IPS-NIHi7 (cell line): ENCODE measurements around the gene ZBTB20.

Experiments
- DNase-seq: peaks from one replicate; pipeline ENCODE4 v3.0.0; 2012; ENCODE audit warnings: mixed read lengths; ENCODE audit errors: extremely low spot score

The ZBTB20 gene

DNA sequence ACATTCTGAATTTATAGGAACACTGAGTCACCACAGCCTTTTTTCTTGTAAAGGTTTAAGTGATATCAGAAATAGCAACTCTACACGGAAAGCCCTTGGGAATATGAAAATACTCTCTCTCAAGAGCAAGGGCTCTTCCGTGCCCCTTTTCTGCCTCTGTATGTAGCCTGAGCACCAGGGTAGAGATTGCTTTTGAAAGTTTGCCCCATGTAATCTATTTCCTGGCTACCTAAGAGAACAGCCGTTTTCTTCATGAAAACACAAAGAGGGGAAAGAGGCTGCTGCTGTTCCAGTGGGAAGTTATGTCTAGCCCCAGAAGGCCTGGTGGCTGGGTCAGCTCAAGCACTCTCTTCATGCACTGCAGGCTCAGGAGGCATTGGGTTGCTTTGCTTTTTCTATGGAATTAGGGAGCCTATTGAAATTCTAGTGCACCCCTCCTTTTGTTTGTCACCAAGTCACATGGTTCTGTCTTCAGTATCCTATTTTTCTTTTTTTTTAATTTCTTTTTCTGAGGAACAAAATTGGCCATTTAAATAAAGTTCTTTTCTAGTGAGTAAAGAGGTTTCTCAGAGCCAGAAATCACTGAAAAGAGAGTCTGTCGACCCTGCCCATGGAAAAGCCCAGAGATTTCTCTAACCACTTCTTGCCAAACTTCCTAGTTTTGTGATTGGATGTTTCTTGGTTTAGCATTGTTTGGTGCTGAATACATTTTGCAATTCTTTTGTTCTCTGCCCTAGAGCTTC is 813.7 kb downstream of the ZBTB20 start:
- no peak for DNase-seq

DNA sequence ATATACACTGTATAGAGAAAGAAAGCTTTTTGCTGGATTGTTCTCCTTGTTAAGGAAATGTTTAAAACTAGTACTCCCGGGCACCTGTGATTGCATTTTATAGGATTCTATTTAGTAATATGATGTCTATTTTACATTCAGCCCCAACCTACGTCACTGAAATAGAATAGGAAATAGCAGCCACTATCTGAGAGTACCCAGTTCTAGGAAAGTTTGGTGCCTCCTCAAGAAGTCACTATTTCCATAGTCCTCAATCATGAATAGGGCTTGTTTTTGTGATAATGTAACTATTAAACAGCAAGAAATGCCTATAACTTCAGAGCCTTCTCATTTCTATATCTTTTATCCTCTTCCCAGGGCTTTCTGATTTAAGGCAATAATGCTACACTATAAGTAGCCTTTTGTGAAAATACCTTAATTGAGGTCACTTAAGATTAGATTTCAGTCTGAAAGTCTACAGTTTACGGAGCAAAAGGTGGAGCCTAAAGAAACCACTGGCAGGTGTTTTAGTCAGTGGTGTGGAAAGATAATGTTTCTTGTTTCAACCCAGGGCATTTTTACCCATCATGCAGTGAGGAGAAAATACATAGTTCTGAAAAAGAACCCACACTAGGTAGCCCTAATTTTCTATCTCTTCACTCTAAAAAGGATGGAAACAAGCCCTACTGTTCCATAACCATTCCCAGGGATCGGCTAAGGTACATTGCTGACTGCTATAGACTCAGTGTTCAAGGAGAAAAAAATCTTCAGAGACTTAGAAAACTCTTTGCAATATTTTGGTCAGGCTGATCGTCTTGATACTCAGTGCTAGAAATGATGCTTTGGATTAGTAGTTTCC is 814.5 kb downstream of the ZBTB20 start:
- DNase-seq, result no peak

DNA sequence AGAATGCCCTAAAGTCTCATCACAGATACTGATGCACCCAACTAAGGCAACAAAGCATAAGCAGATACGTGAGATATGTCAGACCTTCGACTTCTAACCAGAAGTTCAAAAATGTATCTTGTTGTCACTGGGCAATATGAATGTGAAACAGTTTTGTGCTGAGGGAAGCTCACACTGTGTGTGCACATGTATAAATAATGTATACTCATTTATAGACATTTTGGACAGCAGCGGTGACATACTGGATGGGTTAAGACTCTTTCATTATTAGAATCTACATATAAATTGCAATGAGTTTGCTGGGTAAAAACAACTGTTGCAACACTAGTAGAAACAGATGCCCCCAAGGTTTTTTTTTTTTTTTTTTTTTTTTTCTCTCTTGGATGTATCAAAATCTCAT is 815.4 kb downstream of the ZBTB20 start:
- DNase-seq, result no peak

DNA sequence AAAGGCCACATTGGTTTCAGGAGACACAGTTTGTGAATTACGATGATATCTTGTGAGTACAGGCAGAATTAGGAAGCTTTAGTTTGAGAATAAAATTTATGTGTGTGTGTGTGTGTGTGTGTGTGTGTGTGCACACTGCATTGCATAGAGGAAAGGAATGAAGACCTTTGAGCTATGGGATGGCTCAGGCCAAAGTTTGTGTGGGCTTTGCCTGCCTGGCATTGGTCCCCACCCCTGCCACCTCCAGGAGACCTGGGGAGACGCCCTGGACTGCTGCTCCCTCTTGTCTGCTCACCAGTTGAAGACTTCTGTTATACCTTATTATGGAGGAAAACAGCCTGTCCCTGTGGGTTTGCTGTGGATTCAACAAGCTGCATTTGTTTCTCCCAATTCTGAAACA is 816.1 kb downstream of the ZBTB20 start:
- DNase-seq, result no peak

DNA sequence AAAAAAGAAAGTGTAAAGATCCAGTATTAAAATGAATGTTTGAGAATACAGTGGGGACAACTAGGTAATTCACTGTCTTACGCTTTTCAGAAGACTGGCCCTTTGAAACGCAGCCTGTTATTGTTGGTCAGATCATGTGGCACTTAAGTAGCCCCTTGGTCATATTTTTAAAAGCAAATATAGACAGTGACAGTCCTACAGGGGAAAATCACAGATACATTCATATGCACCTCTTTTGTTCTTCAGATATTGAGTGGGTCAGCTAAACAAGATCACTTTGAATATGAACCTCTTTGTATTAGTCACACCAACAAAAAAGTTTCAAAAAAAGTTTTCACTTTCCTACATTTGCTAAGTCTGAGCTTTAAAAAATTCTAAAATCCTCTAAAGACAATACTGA is 817.3 kb downstream of the ZBTB20 start:
- no peak for DNase-seq

DNA sequence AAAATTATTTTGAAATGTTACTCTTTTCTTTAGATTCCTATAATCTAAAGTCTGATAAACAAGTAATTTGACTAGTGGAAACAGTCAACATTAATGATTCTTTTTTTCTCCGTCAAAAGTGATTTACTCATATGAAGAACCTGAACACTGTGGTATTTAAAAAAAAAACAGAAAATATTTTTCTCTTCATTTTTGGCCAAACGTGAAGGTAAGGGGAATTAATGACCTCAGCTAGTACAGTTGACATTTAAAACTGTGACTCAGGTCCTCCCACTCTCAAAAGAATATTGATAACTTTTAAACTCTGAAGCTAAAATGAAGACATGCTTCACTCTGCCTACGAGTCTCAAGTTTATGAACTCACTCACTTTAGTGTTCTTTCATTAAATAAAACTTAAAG is 818.7 kb downstream of the ZBTB20 start:
- DNase-seq, result no peak

DNA sequence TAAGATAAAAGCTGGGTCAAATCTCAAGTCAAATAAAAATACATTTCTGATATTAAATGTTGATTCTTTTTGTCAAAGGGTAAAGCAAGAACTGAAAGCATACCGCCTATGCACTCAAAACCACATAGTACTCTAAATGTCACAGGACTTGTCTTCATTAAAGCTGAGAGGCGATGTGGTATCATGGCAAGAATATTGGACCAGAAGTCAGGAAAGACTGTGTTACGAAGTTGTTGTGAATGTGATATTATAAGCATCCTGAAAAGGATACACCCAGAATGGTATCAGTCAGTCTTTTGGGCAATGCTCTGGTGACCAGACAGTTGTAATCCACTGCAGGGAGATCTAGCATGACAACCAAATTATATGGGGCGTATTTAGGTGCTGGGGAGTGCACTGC is 819.4 kb downstream of the ZBTB20 start:
- DNase-seq, result no peak

DNA sequence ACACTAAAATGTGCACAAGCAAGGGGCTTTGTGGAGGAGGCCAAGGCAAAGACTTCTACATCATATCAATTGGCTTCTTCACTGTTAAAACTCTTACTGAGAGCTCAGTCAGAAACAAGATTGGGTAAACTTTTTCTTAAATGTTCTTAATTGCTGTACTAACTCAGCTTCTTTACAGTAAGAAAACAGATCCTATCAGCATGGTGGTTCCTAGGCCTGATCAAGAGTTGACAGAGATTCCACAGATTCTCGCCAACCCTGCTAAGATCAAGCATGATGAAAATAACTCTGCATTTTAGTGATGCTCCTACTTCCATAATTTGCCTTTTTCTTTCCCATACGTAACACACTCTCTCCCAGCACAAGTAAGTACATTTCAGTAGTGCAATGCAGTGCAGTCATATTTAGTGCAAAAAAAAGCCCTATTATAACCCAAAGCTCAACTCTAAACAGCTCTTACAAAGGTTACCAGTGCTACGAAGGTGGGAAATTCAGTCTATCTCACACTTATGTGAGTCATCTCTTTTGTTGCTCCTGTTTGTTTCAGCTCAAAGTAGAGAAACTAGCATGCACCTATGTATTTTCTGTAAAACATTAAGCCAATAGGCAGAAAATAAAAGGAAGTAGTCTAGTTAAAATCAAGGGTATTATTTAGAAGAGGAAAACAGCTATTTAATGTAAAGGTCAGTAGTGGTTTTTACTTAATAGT is 823.4 kb downstream of the ZBTB20 start:
- DNase-seq, result no peak

DNA sequence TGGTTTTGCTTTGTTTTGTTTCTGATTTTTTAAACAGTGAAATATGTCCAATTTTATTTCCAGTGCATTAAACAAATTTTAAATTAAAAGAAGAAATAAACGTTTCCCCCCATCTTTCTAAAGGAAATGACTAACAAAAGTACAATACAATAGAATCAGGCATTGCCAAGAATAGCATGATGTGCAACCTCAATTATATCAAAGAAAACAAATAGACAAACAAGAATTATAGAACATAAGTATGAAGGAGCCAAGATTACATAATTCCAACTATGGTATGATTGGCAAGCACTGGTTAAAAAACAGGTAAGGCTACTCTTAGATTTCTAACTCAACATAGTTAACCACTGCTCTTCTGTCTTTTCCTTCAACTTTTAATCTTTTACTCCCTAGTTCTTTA is 826.8 kb downstream of the ZBTB20 start:
- no peak for DNase-seq

DNA sequence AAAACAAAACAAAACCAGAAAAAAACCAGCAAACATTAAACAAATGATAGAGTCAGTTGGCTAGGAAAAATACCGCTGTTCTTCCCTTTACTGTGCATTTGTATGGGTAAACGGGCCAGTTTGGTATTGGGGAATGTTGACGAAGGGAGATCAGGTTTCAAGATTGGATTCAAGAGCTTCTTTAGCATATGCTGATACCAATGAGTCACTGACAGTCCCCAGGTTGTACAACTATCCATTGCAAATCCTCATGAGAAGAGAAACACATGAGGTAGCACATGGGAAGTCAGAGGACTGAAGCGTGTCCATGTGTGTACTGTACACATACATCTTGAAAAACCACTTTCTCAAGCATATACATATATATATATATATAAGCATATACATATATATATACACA is 827.6 kb downstream of the ZBTB20 start:
- peak; percentile 72 for DNase-seq

DNA sequence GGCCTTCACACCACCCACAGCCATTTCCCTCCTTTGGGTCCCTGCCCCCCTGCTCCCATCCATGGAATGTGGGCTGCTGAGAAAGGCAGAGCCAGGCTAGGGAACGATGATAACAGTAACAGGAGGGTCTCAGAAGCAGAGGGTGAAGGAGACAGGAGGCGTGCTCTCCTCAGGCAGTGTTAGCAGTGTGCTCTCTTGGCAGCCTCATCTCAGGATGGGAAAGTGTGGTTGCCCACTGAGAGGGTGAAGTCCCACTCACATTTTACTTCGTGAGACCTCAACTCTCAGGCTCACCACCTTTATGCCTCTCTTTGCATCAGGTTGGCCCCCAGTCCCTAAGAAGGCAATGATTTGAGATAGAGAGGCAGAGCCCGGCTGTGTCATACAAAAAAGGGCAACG is 828.8 kb downstream of the ZBTB20 start:
- DNase-seq, result no peak

DNA sequence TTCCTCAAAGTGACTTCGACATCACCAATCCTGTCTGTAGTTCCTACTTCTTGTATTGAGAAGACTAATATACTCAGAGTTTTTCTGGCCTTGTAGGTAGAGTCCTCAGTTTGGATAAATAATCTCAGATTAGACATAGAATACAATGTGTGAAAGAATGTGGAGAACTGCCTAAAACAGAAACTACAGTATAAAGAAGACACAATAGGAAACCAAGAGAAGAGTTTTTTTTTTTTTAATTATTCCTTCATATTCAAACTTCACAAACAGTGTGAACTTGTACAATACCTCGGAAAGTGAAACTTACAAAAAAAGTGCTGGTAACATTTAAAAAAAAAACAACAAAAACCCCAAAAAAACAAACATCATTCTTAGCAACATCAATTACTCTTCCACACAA is 832.8 kb downstream of the ZBTB20 start:
- no peak for DNase-seq

DNA sequence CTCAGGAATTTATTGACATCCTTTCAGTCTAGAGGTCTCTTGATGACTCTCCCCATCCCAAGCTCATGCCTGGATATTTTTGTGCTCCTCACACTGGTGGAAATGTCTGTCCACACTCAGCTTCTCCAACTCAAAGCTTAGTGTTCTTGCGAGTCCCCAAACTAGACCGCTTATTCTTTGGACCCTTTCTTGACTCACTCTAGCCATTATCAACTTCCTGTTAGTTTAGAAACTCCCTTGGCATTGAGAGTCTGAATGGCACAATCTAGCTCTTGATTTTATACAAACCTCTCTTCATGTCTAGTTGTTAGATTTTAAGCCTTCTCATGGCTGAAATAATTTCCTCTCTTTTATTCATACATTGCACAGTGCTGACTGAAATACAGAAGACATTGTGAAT is 833.7 kb downstream of the ZBTB20 start:
- no peak for DNase-seq

DNA sequence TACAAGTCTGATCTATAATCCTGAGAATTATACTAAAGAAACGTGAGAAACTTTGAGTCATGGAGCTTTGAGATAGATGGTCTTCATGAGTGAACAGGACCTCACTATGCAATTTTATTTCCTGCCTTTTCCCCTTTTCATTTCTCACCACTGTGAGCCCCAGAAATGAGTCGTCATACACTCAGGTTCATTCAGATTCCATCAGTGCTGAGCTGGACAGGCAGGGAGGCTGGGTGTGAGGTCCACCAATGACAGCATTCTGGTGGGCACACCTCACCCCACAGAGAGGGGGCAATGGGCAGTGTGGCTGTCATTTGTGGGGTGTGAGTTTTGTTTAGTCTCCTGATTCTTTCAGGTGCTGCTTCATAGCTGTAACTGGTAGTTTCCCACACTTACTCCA is 836.4 kb downstream of the ZBTB20 start:
- DNase-seq, result no peak

DNA sequence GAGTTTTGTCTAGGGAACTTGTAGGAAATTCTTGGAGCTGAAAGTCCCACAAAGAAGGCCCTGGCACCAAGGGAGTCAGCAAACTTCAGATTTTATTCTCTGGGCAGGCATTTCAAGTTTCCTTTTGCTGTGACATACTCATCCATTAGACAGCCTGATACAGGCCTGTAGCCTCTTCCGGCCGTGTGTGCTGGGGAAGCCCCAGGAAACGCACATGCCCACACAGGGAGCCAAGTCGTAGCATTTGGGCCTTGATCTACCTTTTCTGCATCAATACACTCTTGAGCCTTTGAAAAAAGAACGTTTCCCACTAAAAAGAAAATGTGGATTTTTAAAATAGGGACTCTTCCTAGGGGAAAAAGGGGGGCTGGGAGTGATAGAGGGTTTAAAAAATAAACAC is 838.3 kb downstream of the ZBTB20 start:
- no peak for DNase-seq

DNA sequence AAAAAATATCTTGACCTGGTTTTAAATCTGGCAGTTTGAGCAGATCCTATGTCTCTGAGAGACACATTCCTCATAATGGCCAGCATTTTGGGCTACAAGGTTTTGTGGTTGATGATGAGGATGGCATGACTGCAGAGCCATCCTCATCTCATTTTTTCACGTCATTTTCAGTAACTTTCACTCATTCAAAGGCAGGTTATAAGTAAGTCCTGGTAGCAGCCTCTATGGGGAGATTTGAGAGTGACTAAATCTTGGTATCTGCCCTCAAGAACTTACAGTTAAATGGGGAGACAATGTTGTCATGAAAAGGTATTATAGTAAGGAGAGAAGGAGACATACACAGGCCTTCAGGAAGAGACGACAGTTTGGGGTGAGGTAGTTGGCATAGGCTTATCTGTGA is 838.7 kb downstream of the ZBTB20 start:
- DNase-seq, result no peak

DNA sequence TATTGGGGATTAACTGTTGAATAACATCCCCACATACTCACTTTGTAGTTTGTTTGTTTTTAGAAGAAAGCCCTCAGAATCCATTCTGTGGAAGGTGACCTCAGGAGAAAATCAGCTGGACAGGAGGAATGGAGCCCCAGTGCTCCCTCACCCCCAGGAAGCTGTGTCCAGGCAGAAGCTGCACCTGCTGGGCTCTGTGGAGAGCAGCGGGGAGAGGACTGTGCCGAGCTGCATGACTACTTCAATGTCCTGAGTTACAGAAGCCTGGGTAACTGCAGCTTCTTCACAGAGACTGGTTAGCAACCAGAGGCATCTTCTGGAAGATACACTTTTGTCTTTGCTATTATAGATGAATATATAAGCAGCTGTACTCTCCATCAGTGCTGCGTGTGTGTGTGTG is 839.3 kb downstream of the ZBTB20 start:
- no peak for DNase-seq

DNA sequence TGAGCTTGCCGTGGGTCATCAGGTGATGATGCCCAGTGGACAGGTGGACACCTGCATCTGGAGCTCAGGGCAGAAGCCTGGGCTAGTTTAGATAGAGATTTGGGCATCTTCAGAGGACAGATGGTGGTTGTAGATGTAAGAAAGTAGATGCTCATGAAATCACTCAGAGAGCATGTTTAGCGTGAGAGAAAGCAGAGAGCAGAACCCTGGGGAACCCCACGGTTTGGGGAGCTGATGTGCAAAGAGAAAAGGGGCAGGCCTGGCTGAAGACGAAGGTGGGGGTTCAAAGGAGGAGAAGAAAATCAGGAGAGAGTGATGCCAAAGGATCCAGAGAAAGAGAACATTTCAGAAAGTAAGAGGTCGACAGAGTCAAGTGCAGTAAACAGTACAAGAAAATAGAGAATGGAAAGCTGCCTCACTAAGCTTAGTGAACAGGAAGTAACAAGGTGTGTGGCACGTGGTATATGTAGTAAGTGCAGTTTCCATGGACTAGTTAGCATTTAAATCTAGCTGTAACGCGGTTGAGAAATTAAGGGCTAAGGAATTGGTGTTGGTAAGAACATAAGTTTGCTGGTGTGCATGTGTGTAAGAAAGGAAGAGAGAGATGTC is 839.8 kb downstream of the ZBTB20 start:
- no peak for DNase-seq

DNA sequence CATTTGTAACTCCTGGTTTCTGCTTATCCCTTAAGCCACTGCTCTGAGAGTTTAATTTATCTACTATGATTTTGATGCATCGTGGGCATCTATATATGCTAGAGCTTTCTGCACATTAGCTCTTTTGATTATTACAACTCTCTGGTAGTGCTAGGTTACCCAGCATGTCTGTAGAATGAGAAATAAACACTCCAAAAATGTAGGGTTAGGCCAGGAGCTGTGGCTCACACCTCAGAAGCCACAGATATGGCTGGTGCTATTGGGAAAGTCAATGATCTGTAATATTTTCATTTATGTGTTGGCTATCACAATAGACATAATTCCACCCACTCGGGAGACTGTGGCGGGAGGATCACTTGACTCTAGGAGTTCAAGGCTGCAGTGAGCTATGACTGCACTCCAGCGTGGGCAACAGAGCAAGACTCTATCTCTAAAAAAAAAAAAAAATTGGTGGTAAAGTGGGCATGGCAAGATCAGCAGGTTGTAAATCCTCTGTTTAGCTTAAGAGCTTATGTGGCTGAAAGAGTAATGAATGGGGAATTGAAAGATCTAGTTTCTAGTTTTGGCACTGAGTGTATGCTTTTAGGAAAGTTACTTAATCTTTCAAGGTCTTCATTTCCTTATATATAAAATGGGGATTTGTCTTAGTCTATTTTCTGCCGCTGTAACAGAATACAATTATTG is 847.0 kb downstream of the ZBTB20 start:
- DNase-seq, result no peak

DNA sequence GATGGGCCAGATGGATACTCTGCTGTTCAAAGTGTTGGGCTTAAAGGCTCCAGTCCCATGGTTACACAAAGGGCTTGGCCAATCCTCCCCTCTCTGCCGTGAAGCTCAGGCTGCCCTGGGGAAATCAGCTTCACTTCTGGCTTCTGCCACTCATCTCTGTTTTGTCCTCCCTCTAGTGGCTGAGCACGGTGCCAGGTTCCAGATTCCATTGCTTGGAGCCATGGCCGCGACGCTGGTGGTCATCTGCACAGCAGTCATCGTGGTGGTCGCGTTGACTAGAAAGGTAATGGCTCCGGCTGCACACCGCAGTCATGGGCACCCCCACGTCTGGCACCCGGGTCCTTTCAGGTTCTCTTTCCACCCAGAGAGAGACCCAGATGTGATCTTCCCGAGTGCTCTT is 847.7 kb downstream of the ZBTB20 start:
- peak; percentile 79 for DNase-seq

DNA sequence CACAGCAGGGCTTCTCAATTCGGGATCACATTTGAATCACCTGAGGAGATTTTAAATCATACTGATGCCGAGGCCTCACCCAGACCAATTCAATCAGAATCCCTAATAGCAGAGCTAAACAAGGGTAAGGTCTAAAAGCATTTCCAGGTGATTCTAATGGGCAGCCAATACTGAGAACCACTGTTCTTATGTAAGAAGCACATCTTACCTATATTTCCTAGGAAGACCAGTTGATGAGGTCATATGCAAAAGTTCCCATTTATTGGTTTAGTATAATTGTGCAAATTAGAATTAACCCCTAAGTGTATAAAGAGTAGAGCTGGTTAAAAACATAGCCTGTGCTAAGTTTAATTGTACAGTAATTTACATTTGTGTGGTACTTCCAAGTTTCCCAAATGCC is 851.1 kb downstream of the ZBTB20 start:
- DNase-seq, result no peak
